ENCODE measurements around the gene DEK.
"Not testable (repeated sequence)": the region's sequence is repeated elsewhere in the genome, so short reads cannot be mapped to it uniquely, and the experiment has no call there.

Gene DEK

GRCh38 chr6:18264219-18264922 is at the start of gene DEK:
Gene DEK (minus strand): TSS chr6:18264530. CDS start chr6:18263987, 543 bp downstream.
- DNase-seq, result peak; percentile 93

GRCh38 chr6:18312368-18312767 is 48.0 kb upstream of the DEK start:
- no peak for DNase-seq

- DNase-seq, result not testable (repeated sequence)
Measured at GRCh38 chr6:18310010-18310409, 45.7 kb upstream of the DEK start.

- DNase-seq, result no peak
Measured at GRCh38 chr6:18309046-18309445, 44.7 kb upstream of the DEK start.

GRCh38 chr6:18308070-18308735 is 43.9 kb upstream of the DEK start:
- DNase-seq, result no peak

- DNase-seq, result no peak
Measured at GRCh38 chr6:18306977-18307376, 42.6 kb upstream of the DEK start.

GRCh38 chr6:18302561-18303439 is 38.5 kb upstream of the DEK start:
- no peak for DNase-seq

GRCh38 chr6:18293076-18293904 is 29.0 kb upstream of the DEK start:
- no peak for DNase-seq

GRCh38 chr6:18289283-18289682 is 25.0 kb upstream of the DEK start:
- DNase-seq, result no peak

GRCh38 chr6:18284261-18284660 is 19.9 kb upstream of the DEK start:
- no peak for DNase-seq

GRCh38 chr6:18281564-18281963 is 17.2 kb upstream of the DEK start:
- DNase-seq, result no peak

- DNase-seq, result peak; percentile 88
Measured at GRCh38 chr6:18280084-18280483, 15.8 kb upstream of the DEK start.

GRCh38 chr6:18279422-18279821 is 15.1 kb upstream of the DEK start:
- DNase-seq, result no peak

- DNase-seq, result no peak
Measured at GRCh38 chr6:18277237-18278006, 13.1 kb upstream of the DEK start.

- no peak for DNase-seq
Measured at GRCh38 chr6:18276610-18277236, 12.4 kb upstream of the DEK start.

- no peak for DNase-seq
Measured at GRCh38 chr6:18270216-18270615, 5.9 kb upstream of the DEK start.

GRCh38 chr6:18269717-18270116 is 5.4 kb upstream of the DEK start:
- no peak for DNase-seq

- DNase-seq, result no peak
Measured at GRCh38 chr6:18269253-18269652, 4.9 kb upstream of the DEK start.

GRCh38 chr6:18268066-18268465 is 3.7 kb upstream of the DEK start:
- DNase-seq, result no peak

GRCh38 chr6:18266523-18266912 is 2.2 kb upstream of the DEK start:
- no peak for DNase-seq

- DNase-seq, result no peak
Measured at GRCh38 chr6:18265787-18266522, 1.6 kb upstream of the DEK start.
